ENCODE data around the gene PPP3CA. TPM values are rescaled to one million over a fixed set of nuclear protein-coding genes. Genes with fewer than 3 reads are reported as not detected.

Gene PPP3CA
- total RNA-seq, 1 experiment from 2014 or later, result 31.0 TPM

- Histone ChIP-seq H3K27me3 (ENCODE audit: control insufficient read depth, insufficient read depth, low read length) (no peaks in the 10 kb centered on the region), H3K27ac (ENCODE audit: low read length) (no peak overlapping the region), H3K4me3 (ENCODE audit: low read depth in 2 of 2, low read length in 2 of 2) (no peak overlapping the region), H3K4me1 (ENCODE audit: control insufficient read depth, insufficient read depth, low read length) (no peaks in the 10 kb centered on the region), H3K36me3 (ENCODE audit: control insufficient read depth, insufficient read depth, low read length) (no peaks in the 10 kb centered on the region), H3K9me3 (ENCODE audit: control insufficient read depth, insufficient read depth, low read depth, low read length) (no peaks in the 10 kb centered on the region)
- intact Hi-C loops (cut with micrococcal nuclease; ENCODE audit: unreplicated experiment) (no loop called here), in situ Hi-C loops (cut with HindIII; ENCODE audit: low pct_unique_long_range_greater_than_20kb, low sequenced_read_pairs) (no loop called here)
- no peak for ATAC-seq
- ChIA-PET POLR2A (no interaction called here), CTCF (interaction anchor here (0.6 kb wide), 1 partner anchor 83 kb away, joined by 6 read pairs; no protein-coding TSS in a partner anchor)
- TF ChIP-seq SIN3A (IDR thresholded peaks at IDR 0.05; ENCODE audit: borderline replicate concordance, insufficient read depth, low read depth, low read length) (no peak), POLR2AphosphoS5 (IDR thresholded peaks at IDR 0.05; ENCODE audit: low read depth, low read length) (no peak), TCF7L2 (IDR thresholded peaks at IDR 0.05; ENCODE audit: low read depth, low read length) (no peak), CTCF (IDR thresholded peaks at IDR 0.05) (no peak), REST (IDR thresholded peaks at IDR 0.05; ENCODE audit: insufficient read depth in 1 of 2, low read depth in 2 of 2, low read length in 1 of 2) (no peak)
- no TSS peak for BruUV-seq (replicated peaks)
- DNase-seq (ENCODE audit: low read depth, low spot score), result no peak
These were observed 82.1 kb downstream of the PPP3CA start for GRCh38 chr4:101264993-101265815.

GRCh38 chr4:101264512-101264911 lies 82.8 kb downstream of the PPP3CA start:
- H3K9me3 ChIP-seq (ENCODE audit: control insufficient read depth, insufficient read depth, low read depth, low read length), result no peaks in the 10 kb centered on the region
- ChIA-PET CTCF (no interaction called here), POLR2A (no interaction called here)
- no peaks in the 10 kb centered on the region for H3K36me3 ChIP-seq (ENCODE audit: control insufficient read depth, insufficient read depth, low read length)
- intact Hi-C loops (cut with micrococcal nuclease; ENCODE audit: unreplicated experiment), result no loop called here
- H3K4me1 ChIP-seq (ENCODE audit: control insufficient read depth, insufficient read depth, low read length), result no peaks in the 10 kb centered on the region
- DNase-seq (ENCODE audit: low read depth, low spot score) (no peak), ATAC-seq (no peak)
- no peaks in the 10 kb centered on the region for H3K27me3 ChIP-seq (ENCODE audit: control insufficient read depth, insufficient read depth, low read length)
- in situ Hi-C loops (cut with HindIII; ENCODE audit: low pct_unique_long_range_greater_than_20kb, low sequenced_read_pairs), result no loop called here
- H3K4me3 ChIP-seq (ENCODE audit: low read depth in 2 of 2, low read length in 2 of 2), result no peak overlapping the region
- no peak for TF ChIP-seq REST (IDR thresholded peaks at IDR 0.05; ENCODE audit: insufficient read depth in 1 of 2, low read depth in 2 of 2, low read length in 1 of 2)
- no peak for TF ChIP-seq CTCF (IDR thresholded peaks at IDR 0.05)
- no peak for TF ChIP-seq POLR2AphosphoS5 (IDR thresholded peaks at IDR 0.05; ENCODE audit: low read depth, low read length)
- no peak for TF ChIP-seq TCF7L2 (IDR thresholded peaks at IDR 0.05; ENCODE audit: low read depth, low read length)
- no peak for TF ChIP-seq SIN3A (IDR thresholded peaks at IDR 0.05; ENCODE audit: borderline replicate concordance, insufficient read depth, low read depth, low read length)
- H3K27ac ChIP-seq (ENCODE audit: low read length), result no peak overlapping the region
- no TSS peak for BruUV-seq (replicated peaks)
